HG02678 (cell line): ENCODE data around the gene GARIN3.
"Not testable (repeated sequence)": the region's sequence is repeated elsewhere in the genome, so short reads cannot be mapped to it uniquely, and the experiment has no call there.

ENCODE experiments used
- ATAC-seq: cut with Tn5 transposase; IDR thresholded peaks from one replicate; pipeline ENCODE4 v1.9.1; 2021; ENCODE audit warnings: mild to moderate bottlenecking, moderate library complexity; ENCODE audit not compliant: unreplicated experiment

Gene GARIN3

GRCh38 chr5:157186309-157187045, 20.4 kb upstream of the GARIN3 start:
- ATAC-seq, result no peak

- not testable (repeated sequence) for ATAC-seq
These were observed 19.1 kb upstream of the GARIN3 start for GRCh38 chr5:157185122-157185521.

GRCh38 chr5:157184117-157184670, 18.1 kb upstream of the GARIN3 start:
- no peak for ATAC-seq

GRCh38 chr5:157182143-157182757, 16.2 kb upstream of the GARIN3 start:
- no peak for ATAC-seq

- no peak for ATAC-seq
These were observed 14.6 kb upstream of the GARIN3 start, which contains the start of gene ITK for GRCh38 chr5:157180374-157181264. Gene ITK (plus strand): TSS chr5:157180840. CDS start chr5:157180978, 138 bp downstream.

GRCh38 chr5:157178966-157179365, 12.9 kb upstream of the GARIN3 start:
- no peak for ATAC-seq

- no peak for ATAC-seq
These were observed 11.9 kb upstream of the GARIN3 start for GRCh38 chr5:157177953-157178352.

- no peak for ATAC-seq
These were observed 9.1 kb upstream of the GARIN3 start for GRCh38 chr5:157175071-157175612.

- peak; percentile 99 for ATAC-seq
These were observed 6.3 kb upstream of the GARIN3 start for GRCh38 chr5:157172403-157172802.

GRCh38 chr5:157168286-157168685, 2.2 kb upstream of the GARIN3 start:
- ATAC-seq, result no peak

GRCh38 chr5:157167214-157167621, 1.2 kb upstream of the GARIN3 start:
- no peak for ATAC-seq

GRCh38 chr5:157165668-157166067, 396 bp downstream of the GARIN3 start:
- ATAC-seq, result no peak

GRCh38 chr5:157165261-157165660, 803 bp downstream of the GARIN3 start:
- ATAC-seq, result no peak

GRCh38 chr5:157164521-157164920, 1.5 kb downstream of the GARIN3 start:
- ATAC-seq, result no peak

- ATAC-seq, result no peak
These were observed 3.0 kb downstream of the GARIN3 start for GRCh38 chr5:157162919-157163510.

- ATAC-seq, result no peak
These were observed 4.1 kb downstream of the GARIN3 start for GRCh38 chr5:157161996-157162395.

GRCh38 chr5:157160001-157160400, 6.1 kb downstream of the GARIN3 start:
- ATAC-seq, result no peak

- no peak for ATAC-seq
These were observed 6.8 kb downstream of the GARIN3 start for GRCh38 chr5:157159209-157159751.

- no peak for ATAC-seq
These were observed 8.7 kb downstream of the GARIN3 start for GRCh38 chr5:157157293-157157891.

GRCh38 chr5:157155297-157155696, 10.8 kb downstream of the GARIN3 start:
- ATAC-seq, result no peak
